Pancreas (tissue), 10 donors: ENCODE results near the gene SCN3A. TPM values are rescaled to one million over a fixed set of nuclear protein-coding genes. Genes with fewer than 3 reads are reported as not detected.

ENCODE experiments used
- ATAC-seq, 4 donors: fragments of 200-7000 bp; cut with Tn5 transposase; one replicate each; pipeline versions ENCODE4 v1.8.0 to v1.9.1; 2020; ENCODE audit warnings: mild to moderate bottlenecking in 4 of 4, moderate library complexity in 4 of 4
- DNase-seq, 6 donors: peaks; one replicate each; pipeline ENCODE4 v3.0.0-alpha.2; 2020
- FAIRE-seq: peaks from 2 replicates; lab custom pipeline; 2012; peaks lifted over from hg19 to GRCh38; lab: Jason Lieb, UNC
- H3K27ac ChIP-seq, 4 donors: fragments of 200-600 bp; sonication (generic); 1 replicate in 3 of 4; 2 replicates in 1 of 4; pipeline versions ENCODE4 v1.5.0 to v1.8.0; 2020
- H3K27me3 ChIP-seq, 4 donors: fragments of 200-600 bp; one replicate each; pipeline ENCODE4 v1.8.0; 2021
- H3K36me3 ChIP-seq, 3 donors: fragments of 200-600 bp; sonication (generic) in 1 of 3; one replicate each; pipeline versions ENCODE4 v1.5.0 to v1.8.0; 2020 to 2021
- H3K4me1 ChIP-seq, 3 donors: fragments of 200-600 bp; one replicate each; pipeline ENCODE4 v1.8.0; 2021
- H3K4me3 ChIP-seq, 4 donors: fragments of 200-600 bp; sonication (generic) in 2 of 4; one replicate each; pipeline versions ENCODE4 v1.5.0 to v1.8.0; 2020 to 2021
- H3K9me3 ChIP-seq, 4 donors: fragments of 200-600 bp; one replicate each; pipeline ENCODE4 v1.8.0; 2021
- WGBS, 2 donors: extraction: QIAGEN DNeasy Blood & Tissue Kit; methylation state at CpG; one replicate each; pipeline ENCODE4 v1.1.7; 2013; 5-methylcytosine and 5-hydroxymethylcytosine counted together
- intact Hi-C, 3 donors: fragments of 100-400 bp; cut with DNase I; formaldehyde crosslinking; loops; one replicate each; pipeline versions ENCODE4 v1.11.1 to v1.14.2; 2022
- polyA plus RNA-seq, 2 donors: library from polyadenylated mRNA; stranded (reverse); fragments of 200-250 nt; gene quantifications; one replicate each; pipeline ENCODE4 v1.2.3, GENCODE V29; 2013
- total RNA-seq, 6 donors: library from RNA; stranded (reverse); fragmentation: NEBNext Ultra II Directional in 4 of 6; extraction: Animal tissue kit (Norgen Biotek cat#: 25700) in 4 of 6; gene quantifications; one replicate each; pipeline versions ENCODE4 v1.2.1 to v1.2.4, GENCODE V29; 2021 to 2023
- TF ChIP-seq, protein P1 (sequence below), 4 donors: fragments of 200-600 bp; sonication (generic) in 3 of 4; IDR thresholded peaks; one replicate each; pipeline versions ENCODE4 v1.5.0 to v1.8.0; 2021; ENCODE audit warnings: antibody characterized with exemption in 4 of 4
- donor health status: healthy with polysubstance abuse.
- donor health status: DM: no; HTN: no; CAD: no; lungs with moderate emphysema.
- donor health status: DM: no; HTN: no; CAD: no.
- donor health status: control.
- donor health status: control.
- donor health status: Bipolar disorder and iron deficiency.
- donor health status: DM: yes; HTN: yes; CAD: no.
- donor health status: DM: no; HTN: no; CAD: no.
- donor health status: DM: no; HTN: no; CAD: no.
- donor health status: DM: yes; HTN: yes; CAD: no.

Gene SCN3A
- total and polyA plus RNA-seq, 8 donors = 0.08 to 1.2 (median 0.38) TPM

DNA sequence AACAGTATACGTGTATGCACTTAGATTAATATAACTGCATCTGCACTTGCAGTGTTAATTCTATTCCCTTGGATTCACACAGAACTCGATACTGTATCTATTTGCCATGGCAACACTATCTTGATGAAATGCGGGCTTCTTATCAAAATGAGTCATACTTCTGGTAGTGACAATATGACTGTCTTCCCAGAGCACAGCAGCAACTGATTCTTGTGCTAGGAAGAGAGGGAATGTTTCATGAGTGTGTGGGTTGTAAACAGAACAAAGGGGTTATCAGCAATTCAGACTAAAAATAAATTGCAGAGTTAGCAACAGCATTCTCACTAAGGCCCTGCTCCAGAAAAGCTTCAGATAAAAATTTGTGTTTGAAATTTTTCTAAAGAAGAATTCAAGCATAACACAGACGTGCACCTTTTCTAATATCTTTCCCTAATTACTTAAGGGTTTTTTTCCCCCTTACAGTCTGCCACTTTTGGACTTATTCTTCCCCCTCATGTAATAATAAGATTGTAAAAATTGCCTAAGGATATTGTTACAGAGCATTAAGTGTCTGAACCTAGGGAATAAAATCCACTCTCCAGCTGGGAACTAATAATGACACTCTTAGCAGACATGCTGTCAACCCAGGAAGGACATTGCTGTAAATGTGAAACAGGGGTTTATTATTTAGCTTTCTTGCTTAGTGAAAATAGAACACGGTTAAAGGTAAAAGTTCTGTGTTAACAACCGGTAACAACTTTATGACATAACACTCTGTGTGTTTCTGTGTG lies 148.6 kb downstream of the SCN3A start:
- peak overlapping the region in 1 of 4 donors; percentile 10 for H3K27ac ChIP-seq
- TF ChIP-seq, protein P1, sequence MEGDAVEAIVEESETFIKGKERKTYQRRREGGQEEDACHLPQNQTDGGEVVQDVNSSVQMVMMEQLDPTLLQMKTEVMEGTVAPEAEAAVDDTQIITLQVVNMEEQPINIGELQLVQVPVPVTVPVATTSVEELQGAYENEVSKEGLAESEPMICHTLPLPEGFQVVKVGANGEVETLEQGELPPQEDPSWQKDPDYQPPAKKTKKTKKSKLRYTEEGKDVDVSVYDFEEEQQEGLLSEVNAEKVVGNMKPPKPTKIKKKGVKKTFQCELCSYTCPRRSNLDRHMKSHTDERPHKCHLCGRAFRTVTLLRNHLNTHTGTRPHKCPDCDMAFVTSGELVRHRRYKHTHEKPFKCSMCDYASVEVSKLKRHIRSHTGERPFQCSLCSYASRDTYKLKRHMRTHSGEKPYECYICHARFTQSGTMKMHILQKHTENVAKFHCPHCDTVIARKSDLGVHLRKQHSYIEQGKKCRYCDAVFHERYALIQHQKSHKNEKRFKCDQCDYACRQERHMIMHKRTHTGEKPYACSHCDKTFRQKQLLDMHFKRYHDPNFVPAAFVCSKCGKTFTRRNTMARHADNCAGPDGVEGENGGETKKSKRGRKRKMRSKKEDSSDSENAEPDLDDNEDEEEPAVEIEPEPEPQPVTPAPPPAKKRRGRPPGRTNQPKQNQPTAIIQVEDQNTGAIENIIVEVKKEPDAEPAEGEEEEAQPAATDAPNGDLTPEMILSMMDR (IDR thresholded peaks at IDR 0.05) = no peak
- no peak overlapping the region for H3K4me3 ChIP-seq
- no peaks in the 10 kb centered on the region for H3K27me3 ChIP-seq
- peaks cover 0 to 2% (median 0%) of the 10 kb centered on the region in 4 donors for H3K9me3 ChIP-seq
- no peak for DNase-seq
- peaks cover 4 to 11% (median 5%) of the 10 kb centered on the region in 3 donors for H3K4me1 ChIP-seq
- FAIRE-seq = no peak
- H3K36me3 ChIP-seq = no peaks in the 10 kb centered on the region
- peak; percentile 56 to 89 (median 84) for ATAC-seq
- WGBS, 2 donors = 19 to 22% methylated on average over 6 of the region's 6 CpGs
- intact Hi-C loops = no loop called here

DNA sequence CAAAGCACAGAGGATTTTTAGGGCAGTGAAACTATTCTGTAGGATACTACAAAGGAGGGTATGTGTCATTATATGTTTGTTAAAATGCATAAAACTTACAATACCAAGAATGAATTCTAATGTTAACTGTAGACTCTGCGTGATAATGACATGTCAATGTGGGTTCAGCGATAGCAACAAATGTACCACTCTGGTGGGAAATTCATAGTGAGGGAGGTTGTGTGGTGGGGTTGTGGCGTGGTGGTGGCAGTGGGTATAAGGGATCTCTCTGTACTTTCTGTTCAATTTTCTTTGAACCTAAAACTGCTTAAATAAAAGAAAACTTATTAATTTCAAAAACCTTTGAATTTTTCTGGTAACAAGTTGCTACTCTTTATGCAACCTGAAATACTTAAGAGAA lies 149.2 kb downstream of the SCN3A start:
- ATAC-seq (no peak), DNase-seq (no peak), FAIRE-seq (no peak)
- intact Hi-C loops = no loop called here
- TF ChIP-seq, protein P1 (IDR thresholded peaks at IDR 0.05) = no peak
- H3K4me3 ChIP-seq = no peak overlapping the region
- no peak overlapping the region for H3K27ac ChIP-seq
- 90% methylated on average over 3 of the region's 3 CpGs for whole genome bisulfite sequencing, 2 donors
- H3K36me3 ChIP-seq = no peaks in the 10 kb centered on the region
- H3K27me3 ChIP-seq = no peaks in the 10 kb centered on the region
- H3K4me1 ChIP-seq = peaks cover 4 to 11% (median 5%) of the 10 kb centered on the region in 3 donors
- H3K9me3 ChIP-seq = peaks cover 0 to 2% (median 0%) of the 10 kb centered on the region in 4 donors

DNA sequence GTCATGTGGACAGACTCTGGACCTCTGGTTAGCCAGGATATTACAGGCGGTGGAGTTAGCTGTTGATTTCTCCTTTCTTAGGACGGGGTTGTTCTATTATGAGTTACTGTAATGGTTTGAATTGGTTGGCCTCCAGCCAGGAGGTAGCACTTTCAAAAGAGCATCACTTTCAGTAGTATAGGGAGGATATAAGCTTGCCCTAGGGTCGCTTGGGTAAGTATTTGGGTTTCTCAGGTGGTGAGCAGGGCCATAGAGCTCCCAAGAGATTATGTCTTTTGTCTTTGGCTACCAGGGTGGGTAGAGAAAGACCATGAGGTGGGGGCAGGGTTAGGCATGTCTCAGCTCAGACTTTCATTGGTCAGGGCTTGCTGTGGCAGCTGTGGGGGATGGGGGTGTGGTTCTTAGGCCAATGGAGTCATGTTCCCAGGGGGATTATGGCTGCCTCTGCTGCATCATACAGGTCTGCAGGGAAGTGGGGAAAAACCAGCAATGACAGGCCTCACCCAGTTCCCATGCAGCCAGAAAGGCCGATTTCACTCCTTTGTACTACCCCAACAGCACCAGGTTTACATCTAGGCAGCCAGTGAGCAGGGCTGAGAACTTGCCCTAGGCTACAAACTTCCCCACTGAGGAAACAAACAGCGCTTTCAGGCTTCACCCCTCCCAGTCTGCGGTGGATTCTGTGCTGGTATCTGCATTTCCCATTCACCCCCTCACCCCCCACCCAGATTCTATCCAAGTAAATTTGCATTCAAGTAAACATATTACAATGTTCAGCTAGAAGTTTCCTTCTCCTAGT lies 159.1 kb downstream of the SCN3A start:
- Histone ChIP-seq H3K4me3 (no peak overlapping the region), H3K9me3 (no peaks in the 10 kb centered on the region), H3K27ac (no peak overlapping the region), H3K4me1 (no peaks in the 10 kb centered on the region), H3K27me3 (no peaks in the 10 kb centered on the region), H3K36me3 (no peaks in the 10 kb centered on the region)
- ATAC-seq (no peak), DNase-seq (no peak), FAIRE-seq (no peak)
- intact Hi-C loops = no loop called here
- TF ChIP-seq, protein P1 (IDR thresholded peaks at IDR 0.05) = no peak
- 75 to 88% methylated on average over 6 of the region's 6 CpGs for WGBS, 2 donors

Other genes starting within 250 kb of the SCN3A start
- gene SLC38A11, start 248.5 kb downstream of the SCN3A start, total RNA-seq = 1 to 10 TPM in 4 of 6 donors, under 1 TPM in 2; 0.55 to 5.7 (median 2.0) TPM
- 1 to 10 TPM; 2.5 to 3.9 TPM for gene SLC38A11, start 248.5 kb downstream of the SCN3A start, polyA plus RNA-seq
- under 1 TPM; 0.08 to 0.34 (median 0.16) TPM for gene SCN2A, start 35.4 kb upstream of the SCN3A start, total RNA-seq
- gene SCN2A, start 35.4 kb upstream of the SCN3A start, polyA plus RNA-seq = under 1 TPM; 0.19 to 0.26 TPM